Psoas muscle (tissue), 8 donors: ENCODE data around the gene RPS3. TPM values are rescaled to one million over a fixed set of nuclear protein-coding genes. Genes with fewer than 3 reads are reported as not detected.

ENCODE experiments used
- ATAC-seq, 4 donors: fragments of 200-7000 bp; cut with Tn5 transposase; one replicate each; pipeline ENCODE4 v1.9.1; 2020; ENCODE audit warnings: moderate library complexity in 3 of 4, mild to moderate bottlenecking in 2 of 4
- DNase-seq, 2 donors: peaks; one replicate each; pipeline ENCODE4 v3.0.0-alpha.2; 2020
- H3K27ac ChIP-seq: fragments of 200-600 bp; one replicate; pipeline ENCODE4 v1.8.0; 2022
- H3K27me3 ChIP-seq, 3 donors: fragments of 200-600 bp in 1 of 3; one replicate each; pipeline versions ENCODE4 v1.6.1 to v1.8.0; 2013 to 2022; ENCODE audit warnings: low read length in 2 of 3, mild to moderate bottlenecking in 2 of 3, moderate library complexity in 1 of 3; ENCODE audit not compliant: insufficient read depth in 3 of 3
- H3K36me3 ChIP-seq, 2 donors: fragments of 200-600 bp in 1 of 2; one replicate each; pipeline versions ENCODE4 v1.6.1 to v1.8.0; 2013 to 2022; ENCODE audit warnings: low read depth in 1 of 2, mild to moderate bottlenecking in 1 of 2, moderate library complexity in 1 of 2; ENCODE audit not compliant: insufficient read depth in 1 of 2
- H3K4me1 ChIP-seq: fragments of 200-600 bp; one replicate; pipeline ENCODE4 v1.8.0; 2022
- H3K4me3 ChIP-seq: fragments of 200-600 bp; one replicate; pipeline ENCODE4 v1.8.0; 2022; ENCODE audit warnings: mild to moderate bottlenecking
- H3K9me3 ChIP-seq: fragments of 200-600 bp; one replicate; pipeline ENCODE4 v1.8.0; 2022
- CTCF ChIP-seq: fragments of 200-600 bp; IDR thresholded peaks from one replicate; pipeline ENCODE4 v1.8.0; 2022; ENCODE audit warnings: antibody characterized with exemption
- WGBS, 3 donors: extraction: QIAGEN DNeasy Blood & Tissue Kit; methylation state at CpG; one replicate each; pipeline versions ENCODE4 v1.1.6 to v1.1.7; 2013; 5-methylcytosine and 5-hydroxymethylcytosine counted together
- intact Hi-C, 2 donors: fragments of 100-400 bp; cut with DNase I; formaldehyde crosslinking; loops; one replicate each; pipeline versions ENCODE4 v1.11.0 to v1.14.2; 2022
- polyA plus RNA-seq, 3 donors: library from polyadenylated mRNA; stranded (reverse); fragments of 200-250 nt; gene quantifications; one replicate each; pipeline ENCODE4 v1.2.3, GENCODE V29; 2013
- total RNA-seq, 4 donors: library from RNA; stranded (reverse); fragmentation: NEBNext Ultra II Directional in 2 of 4; extraction: Animal tissue kit (Norgen Biotek cat#: 25700) in 2 of 4; gene quantifications; one replicate each; pipeline versions ENCODE4 v1.2.1 to v1.2.4, GENCODE V29; 2021 to 2023
- donor health status: healthy with polysubstance abuse.
- donor health status: DM: no; HTN: no; CAD: no; lungs with moderate emphysema.
- donor health status: Bipolar disorder and iron deficiency.
- donor health status: healthy.
- donor health status: DM: yes; HTN: yes; CAD: no.
- donor health status: DM: no; HTN: no; CAD: no.
- donor health status: DM: no; HTN: no; CAD: no.
- donor health status: DM: yes; HTN: yes; CAD: no.

RPS3 gene
- total and polyA plus RNA-seq, 7 donors, result 807 to 2,132 (median 1,216) TPM

GRCh38 chr11:75434886-75435570 lies 35.7 kb downstream of the RPS3 start:
- 89 to 93% (median 92%) methylated on average over 12 of the region's 12 CpGs for WGBS, 3 donors
- H3K9me3 ChIP-seq, result no peaks in the 10 kb centered on the region
- H3K36me3 ChIP-seq, result peaks cover 0 to 20% of the 10 kb centered on the region in 2 donors
- H3K27ac ChIP-seq, result no peak overlapping the region
- no peak overlapping the region for H3K4me3 ChIP-seq
- H3K27me3 ChIP-seq, result peaks cover 0 to 37% (median 11%) of the 10 kb centered on the region in 3 donors
- no peak for TF ChIP-seq CTCF
- H3K4me1 ChIP-seq, result no peaks in the 10 kb centered on the region
- intact Hi-C loops, result no loop called here
- DNase-seq, result peak in 1 of 2 donors; percentile 27
- no peak for ATAC-seq

GRCh38 chr11:75435571-75435925 lies 36.2 kb downstream of the RPS3 start:
- H3K4me3 ChIP-seq, result no peak overlapping the region
- no peak overlapping the region for H3K27ac ChIP-seq
- no peak for ATAC-seq
- peak; percentile 4 to 26 for DNase-seq
- no peaks in the 10 kb centered on the region for H3K4me1 ChIP-seq
- H3K27me3 ChIP-seq, result peaks cover 0 to 34% (median 10%) of the 10 kb centered on the region in 3 donors
- TF ChIP-seq CTCF, result no peak
- intact Hi-C loops, result no loop called here
- no peaks in the 10 kb centered on the region for H3K9me3 ChIP-seq
- H3K36me3 ChIP-seq, result peaks cover 0 to 20% of the 10 kb centered on the region in 2 donors
- WGBS, 3 donors, result 82 to 95% (median 87%) methylated on average over 9 of the region's 9 CpGs

- peaks cover 0 to 21% (median 2%) of the 10 kb centered on the region in 3 donors for H3K27me3 ChIP-seq
- no peaks in the 10 kb centered on the region for H3K9me3 ChIP-seq
- intact Hi-C loops, result no loop called here
- ATAC-seq, result no peak
- 93 to 95% (median 93%) methylated on average over 8 to 9 of the region's 9 CpGs for WGBS, 3 donors
- H3K4me1 ChIP-seq, result no peaks in the 10 kb centered on the region
- H3K36me3 ChIP-seq, result peaks cover 0 to 20% of the 10 kb centered on the region in 2 donors
- no peak for TF ChIP-seq CTCF
- no peak overlapping the region for H3K27ac ChIP-seq
- H3K4me3 ChIP-seq, result no peak overlapping the region
- DNase-seq, result peak in 1 of 2 donors; percentile 42
These were observed 37.5 kb downstream of the RPS3 start for GRCh38 chr11:75436806-75437205.

- intact Hi-C loops, result no loop called here
- H3K27me3 ChIP-seq, result peaks cover 0 to 8% (median 0%) of the 10 kb centered on the region in 3 donors
- no peaks in the 10 kb centered on the region for H3K4me1 ChIP-seq
- H3K9me3 ChIP-seq, result no peaks in the 10 kb centered on the region
- DNase-seq (peak in 1 of 2 donors; percentile 30), ATAC-seq (no peak)
- H3K4me3 ChIP-seq, result no peak overlapping the region
- peaks cover 0 to 20% of the 10 kb centered on the region in 2 donors for H3K36me3 ChIP-seq
- H3K27ac ChIP-seq, result no peak overlapping the region
- WGBS, 3 donors, result 91% methylated on average over 13 of the region's 13 CpGs
- no peak for TF ChIP-seq CTCF
These were observed 38.8 kb downstream of the RPS3 start for GRCh38 chr11:75437966-75438659.
